ENCODE data around the gene SOCS3. TPM values are rescaled to one million over a fixed set of nuclear protein-coding genes. Genes with fewer than 3 reads are reported as not detected.

The SOCS3 gene
- total RNA-seq, 1 experiment from 2014 or later: 53.1 TPM

- no peak for ATAC-seq
- Histone ChIP-seq H3K9me3 (ENCODE audit: control insufficient read depth, insufficient read depth, low read depth, low read length) (no peaks in the 10 kb centered on the region), H3K27me3 (ENCODE audit: control insufficient read depth, insufficient read depth, low read length) (no peaks in the 10 kb centered on the region), H3K4me1 (ENCODE audit: control insufficient read depth, insufficient read depth, low read length) (no peaks in the 10 kb centered on the region), H3K4me3 (ENCODE audit: low read depth in 2 of 2, low read length in 2 of 2) (no peak overlapping the region), H3K36me3 (ENCODE audit: control insufficient read depth, insufficient read depth, low read length) (peaks cover 13% of the 10 kb centered on the region), H3K27ac (ENCODE audit: low read length) (no peak overlapping the region)
- ChIA-PET POLR2A (no interaction called here), CTCF (no interaction called here)
- TF ChIP-seq REST (IDR thresholded peaks at IDR 0.05; ENCODE audit: insufficient read depth in 1 of 2, low read depth in 2 of 2, low read length in 1 of 2) (no peak), CTCF (IDR thresholded peaks at IDR 0.05) (no peak), TCF7L2 (IDR thresholded peaks at IDR 0.05; ENCODE audit: low read depth, low read length) (no peak), POLR2AphosphoS5 (IDR thresholded peaks at IDR 0.05; ENCODE audit: low read depth, low read length) (no peak), SIN3A (IDR thresholded peaks at IDR 0.05; ENCODE audit: borderline replicate concordance, insufficient read depth, low read depth, low read length) (no peak)
- in situ Hi-C loops (cut with HindIII; ENCODE audit: low pct_unique_long_range_greater_than_20kb, low sequenced_read_pairs): no loop called here
- intact Hi-C loops (cut with micrococcal nuclease; ENCODE audit: unreplicated experiment): no loop called here
- DNase-seq (ENCODE audit: low read depth, low spot score): no peak
- BruUV-seq (replicated peaks): no TSS peak
These were observed 34.3 kb upstream of the SOCS3 start for GRCh38 chr17:78394209-78394608.

GRCh38 chr17:78393575-78393974, 33.7 kb upstream of the SOCS3 start:
- Histone ChIP-seq H3K27me3 (ENCODE audit: control insufficient read depth, insufficient read depth, low read length) (no peaks in the 10 kb centered on the region), H3K36me3 (ENCODE audit: control insufficient read depth, insufficient read depth, low read length) (peaks cover 13% of the 10 kb centered on the region), H3K9me3 (ENCODE audit: control insufficient read depth, insufficient read depth, low read depth, low read length) (no peaks in the 10 kb centered on the region), H3K4me1 (ENCODE audit: control insufficient read depth, insufficient read depth, low read length) (no peaks in the 10 kb centered on the region), H3K27ac (ENCODE audit: low read length) (no peak overlapping the region), H3K4me3 (ENCODE audit: low read depth in 2 of 2, low read length in 2 of 2) (no peak overlapping the region)
- DNase-seq (ENCODE audit: low read depth, low spot score) (no peak), ATAC-seq (no peak)
- POLR2A ChIA-PET: no interaction called here
- no peak for TF ChIP-seq TCF7L2 (IDR thresholded peaks at IDR 0.05; ENCODE audit: low read depth, low read length)
- no peak for TF ChIP-seq POLR2AphosphoS5 (IDR thresholded peaks at IDR 0.05; ENCODE audit: low read depth, low read length)
- no peak for TF ChIP-seq CTCF (IDR thresholded peaks at IDR 0.05)
- no peak for TF ChIP-seq REST (IDR thresholded peaks at IDR 0.05; ENCODE audit: insufficient read depth in 1 of 2, low read depth in 2 of 2, low read length in 1 of 2)
- no peak for TF ChIP-seq SIN3A (IDR thresholded peaks at IDR 0.05; ENCODE audit: borderline replicate concordance, insufficient read depth, low read depth, low read length)
- CTCF ChIA-PET: no interaction called here
- in situ Hi-C loops (cut with HindIII; ENCODE audit: low pct_unique_long_range_greater_than_20kb, low sequenced_read_pairs) (no loop called here), intact Hi-C loops (cut with micrococcal nuclease; ENCODE audit: unreplicated experiment) (no loop called here)
- no TSS peak for BruUV-seq (replicated peaks)
